Adrenal gland (tissue), 12 donors: ENCODE data around the gene EZH1. TPM values are rescaled to one million over a fixed set of nuclear protein-coding genes. Genes with fewer than 3 reads are reported as not detected.

Source experiments
- DNase-seq, 7 donors: peaks; one replicate each; pipeline ENCODE4 v3.0.0-alpha.2; 2019 to 2020
- H3K27ac ChIP-seq, 5 donors: fragments of 200-600 bp; sonication (generic) in 4 of 5; 1 replicate in 3 of 5; 2 replicates in 2 of 5; pipeline versions ENCODE4 v1.5.1 to v1.8.0; 2016 to 2020; ENCODE audit warnings: mild to moderate bottlenecking in 1 of 5
- H3K27me3 ChIP-seq: fragments of 200-600 bp; 2 replicates; pipeline ENCODE4 v1.8.0; 2021
- H3K36me3 ChIP-seq, 2 donors: fragments of 200-600 bp; replicated peaks in 1 of 2; 1 replicate in 1 of 2; 2 replicates in 1 of 2; pipeline versions ENCODE4 v1.5.1 to v1.8.0; 2018 to 2022
- H3K4me1 ChIP-seq, 2 donors: fragments of 200-600 bp; replicated peaks in 1 of 2; 1 replicate in 1 of 2; 2 replicates in 1 of 2; pipeline versions ENCODE4 v1.5.1 to v1.8.0; 2018 to 2021
- H3K4me3 ChIP-seq, 4 donors: fragments of 200-600 bp; sonication (generic) in 3 of 4; one replicate each; pipeline ENCODE4 v1.5.1; 2016 to 2018
- H3K9me3 ChIP-seq, 3 donors: fragments of 200-600 bp; sonication (generic) in 1 of 3; replicated peaks in 1 of 3; 1 replicate in 2 of 3; 2 replicates in 1 of 3; pipeline versions ENCODE4 v1.5.1 to v1.8.0; 2016 to 2021
- POLR2A ChIP-seq, 2 donors: fragments of 450-650 bp; IDR thresholded peaks; one replicate each; pipeline ENCODE4 v1.6.1; 2017; ENCODE audit warnings: antibody characterized with exemption in 2 of 2, mild to moderate bottlenecking in 2 of 2, moderate library complexity in 1 of 2
- WGBS, 4 donors: extraction: QIAGEN DNeasy Blood & Tissue Kit in 2 of 4; methylation state at CpG; one replicate each; pipeline versions ENCODE4 v1.1.5 to v1.1.7; 2013 to 2017; 5-methylcytosine and 5-hydroxymethylcytosine counted together
- intact Hi-C, 2 donors: fragments of 100-400 bp; cut with DNase I; formaldehyde crosslinking; loops; one replicate each; pipeline versions ENCODE4 v1.14.1 to v1.15.0; 2022 to 2023
- polyA plus RNA-seq, 3 donors: library from polyadenylated mRNA; stranded (reverse); fragments of 200-250 nt in 2 of 3; fragments of 350-450 nt in 1 of 3; fragmentation: Illumina TruSeq in 1 of 3; extraction: RNeasy Lipid Tissue Mini Kit (QIAGEN cat#74804) in 1 of 3; gene quantifications; one replicate each; pipeline ENCODE4 v1.2.3, GENCODE V29; 2013 to 2014
- total RNA-seq, 9 donors: library from RNA; depleted of rRNA in 4 of 9; stranded (reverse); fragments of >200 nt in 4 of 9; fragments of 120-200 nt in 1 of 9; fragmentation: NEBNext Ultra II Directional in 1 of 9; extraction: Animal tissue kit (Norgen Biotek cat#: 25700) in 1 of 9; gene quantifications; one replicate each; pipeline versions ENCODE4 v1.1.0 to v1.2.4, GENCODE V29; 2013 to 2023
- TF ChIP-seq, protein P1 (sequence below), 6 experiments: fragments of 450-650 bp in 4 of 6; fragments of 200-600 bp in 2 of 6; sonication (generic) in 1 of 6; IDR thresholded peaks; 1 replicate in 5 of 6; 2 replicates in 1 of 6; pipeline versions ENCODE4 v1.5.1 to v1.8.0; 2016 to 2021; ENCODE audit warnings: antibody characterized with exemption in 6 of 6, mild to moderate bottlenecking in 2 of 6, moderate library complexity in 1 of 6
- donor health status: healthy with polysubstance abuse.
- donor health status: Bipolar disorder and iron deficiency.
- donor health status: DM: yes; HTN: yes; CAD: no.
- donor health status: DM: no; HTN: no; CAD: no.
- donor health status: DM: no; HTN: no; CAD: no.
- donor health status: DM: yes; HTN: yes; CAD: no.

Gene EZH1
- total and polyA plus RNA-seq, 12 donors: 17.6 to 49.1 (median 29.5) TPM

DNA sequence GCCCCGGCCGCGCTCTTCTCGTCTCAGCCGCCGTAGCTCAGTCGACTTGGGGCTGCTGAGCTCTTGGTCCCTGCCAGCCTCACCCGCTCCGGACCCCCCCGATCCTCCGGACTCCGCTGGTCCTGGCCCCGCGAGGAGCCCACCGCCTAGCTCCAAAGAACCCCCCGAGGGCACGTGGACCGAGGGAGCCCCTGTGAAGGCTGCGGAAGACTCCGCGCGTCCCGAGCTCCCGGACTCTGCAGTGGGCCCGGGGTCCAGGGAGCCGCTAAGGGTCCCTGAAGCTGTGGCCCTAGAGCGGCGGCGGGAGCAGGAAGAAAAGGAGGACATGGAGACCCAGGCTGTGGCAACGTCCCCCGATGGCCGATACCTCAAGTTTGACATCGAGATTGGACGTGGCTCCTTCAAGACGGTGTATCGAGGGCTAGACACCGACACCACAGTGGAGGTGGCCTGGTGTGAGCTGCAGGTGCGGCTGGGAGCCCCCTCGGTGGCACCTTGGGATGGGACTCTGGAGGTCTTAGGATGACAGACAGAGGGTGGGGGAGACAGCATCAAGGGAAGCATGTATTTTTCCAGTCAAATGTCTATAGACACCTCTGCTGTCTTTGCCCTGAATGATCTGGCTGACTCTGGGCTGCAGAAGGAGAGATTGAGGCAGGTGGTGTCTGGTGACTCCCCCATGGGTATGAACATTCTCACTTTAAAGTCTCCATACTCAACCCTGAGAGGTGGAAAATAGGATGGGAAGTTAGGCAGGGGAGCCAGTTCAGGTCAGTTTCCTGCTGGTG, 36.2 kb upstream of the EZH1 start:
- TF ChIP-seq POLR2A (IDR thresholded peaks at IDR 0.05): no peak
- TF ChIP-seq, protein P1, sequence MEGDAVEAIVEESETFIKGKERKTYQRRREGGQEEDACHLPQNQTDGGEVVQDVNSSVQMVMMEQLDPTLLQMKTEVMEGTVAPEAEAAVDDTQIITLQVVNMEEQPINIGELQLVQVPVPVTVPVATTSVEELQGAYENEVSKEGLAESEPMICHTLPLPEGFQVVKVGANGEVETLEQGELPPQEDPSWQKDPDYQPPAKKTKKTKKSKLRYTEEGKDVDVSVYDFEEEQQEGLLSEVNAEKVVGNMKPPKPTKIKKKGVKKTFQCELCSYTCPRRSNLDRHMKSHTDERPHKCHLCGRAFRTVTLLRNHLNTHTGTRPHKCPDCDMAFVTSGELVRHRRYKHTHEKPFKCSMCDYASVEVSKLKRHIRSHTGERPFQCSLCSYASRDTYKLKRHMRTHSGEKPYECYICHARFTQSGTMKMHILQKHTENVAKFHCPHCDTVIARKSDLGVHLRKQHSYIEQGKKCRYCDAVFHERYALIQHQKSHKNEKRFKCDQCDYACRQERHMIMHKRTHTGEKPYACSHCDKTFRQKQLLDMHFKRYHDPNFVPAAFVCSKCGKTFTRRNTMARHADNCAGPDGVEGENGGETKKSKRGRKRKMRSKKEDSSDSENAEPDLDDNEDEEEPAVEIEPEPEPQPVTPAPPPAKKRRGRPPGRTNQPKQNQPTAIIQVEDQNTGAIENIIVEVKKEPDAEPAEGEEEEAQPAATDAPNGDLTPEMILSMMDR (IDR thresholded peaks at IDR 0.05): no peak
- intact Hi-C loops: no loop called here
- peaks cover 0 to 38% of the 10 kb centered on the region in 2 donors for H3K36me3 ChIP-seq
- H3K27me3 ChIP-seq: peaks cover 48% of the 10 kb centered on the region
- H3K27ac ChIP-seq: no peak overlapping the region
- H3K9me3 ChIP-seq: no peaks in the 10 kb centered on the region
- H3K4me1 ChIP-seq: peaks cover 0 to 16% of the 10 kb centered on the region in 2 donors
- peak overlapping the region in 1 of 4 donors; percentile 38 for H3K4me3 ChIP-seq
- no peak for DNase-seq
- 6 to 18% (median 7%) methylated on average over 18 to 39 of the region's 39 CpGs for WGBS, 4 donors

DNA sequence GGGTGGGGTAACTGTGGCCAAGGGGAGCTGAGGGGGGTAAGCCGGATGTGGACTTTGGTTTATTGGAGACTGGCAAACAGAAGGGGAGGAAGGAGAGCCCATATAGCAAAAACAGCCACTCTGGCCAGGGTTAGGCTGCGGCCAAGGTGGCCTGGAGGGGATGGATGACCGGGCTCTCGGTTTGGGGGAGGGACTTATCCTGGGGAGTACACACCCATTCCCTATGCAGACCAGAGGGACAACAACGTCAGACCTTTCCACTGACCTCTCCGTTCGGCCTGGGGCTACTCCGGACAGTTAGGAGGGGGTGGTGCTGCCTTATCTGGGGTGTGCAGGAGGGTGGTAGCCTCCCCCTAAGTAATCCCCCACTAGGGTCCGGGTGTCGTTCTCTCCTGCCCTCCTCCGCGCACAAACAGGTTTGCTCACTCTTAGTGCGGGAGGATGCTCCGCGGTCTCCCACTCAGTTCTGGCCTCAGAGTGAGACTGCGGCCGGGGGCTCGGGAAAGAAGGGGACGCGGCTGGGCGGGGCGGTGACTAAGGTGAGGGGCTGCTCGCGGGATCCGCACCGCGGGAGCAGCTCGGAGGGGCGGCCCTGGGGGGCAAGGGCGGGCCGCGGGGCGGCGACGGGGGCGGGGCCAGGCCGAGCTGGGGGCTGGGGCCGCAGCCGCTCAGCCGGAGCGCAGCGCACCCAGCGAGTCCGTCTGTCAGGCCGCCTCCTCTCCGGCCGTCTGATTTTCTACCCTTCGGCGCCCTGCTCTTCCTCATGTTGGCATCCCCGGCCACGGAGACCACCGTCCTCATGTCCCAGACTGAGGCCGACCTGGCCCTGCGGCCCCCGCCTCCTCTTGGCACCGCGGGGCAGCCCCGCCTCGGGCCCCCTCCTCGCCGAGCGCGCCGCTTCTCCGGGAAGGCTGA, 35.4 kb upstream of the EZH1 start, which contains the start of gene WNK4:
TSS of gene WNK4 (plus strand) at position 675 of the 915 bp plus-strand sequence. CDS start at position 764, 89 bp downstream.
- Histone ChIP-seq H3K9me3 (no peaks in the 10 kb centered on the region), H3K27ac (no peak within 1 kb of the TSS), H3K36me3 (peaks cover 0 to 46% of the 10 kb centered on the region in 2 donors), H3K4me1 (peaks cover 0 to 16% of the 10 kb centered on the region in 2 donors), H3K27me3 (peaks cover 39% of the 10 kb centered on the region), H3K4me3 (peak within 1 kb of the TSS in 1 of 4 donors; percentile 38)
- DNase-seq: no peak
- no peak for TF ChIP-seq POLR2A (IDR thresholded peaks at IDR 0.05)
- TF ChIP-seq, protein P1 (IDR thresholded peaks at IDR 0.05): no peak
- 9 to 55% (median 23%) methylated on average over 6 to 63 of the region's 65 CpGs for WGBS, 4 donors
- intact Hi-C loops: loop anchor here in 1 of 2 donors (10.0 kb wide), 1 partner anchor 885 kb away; no protein-coding TSS in a partner anchor

DNA sequence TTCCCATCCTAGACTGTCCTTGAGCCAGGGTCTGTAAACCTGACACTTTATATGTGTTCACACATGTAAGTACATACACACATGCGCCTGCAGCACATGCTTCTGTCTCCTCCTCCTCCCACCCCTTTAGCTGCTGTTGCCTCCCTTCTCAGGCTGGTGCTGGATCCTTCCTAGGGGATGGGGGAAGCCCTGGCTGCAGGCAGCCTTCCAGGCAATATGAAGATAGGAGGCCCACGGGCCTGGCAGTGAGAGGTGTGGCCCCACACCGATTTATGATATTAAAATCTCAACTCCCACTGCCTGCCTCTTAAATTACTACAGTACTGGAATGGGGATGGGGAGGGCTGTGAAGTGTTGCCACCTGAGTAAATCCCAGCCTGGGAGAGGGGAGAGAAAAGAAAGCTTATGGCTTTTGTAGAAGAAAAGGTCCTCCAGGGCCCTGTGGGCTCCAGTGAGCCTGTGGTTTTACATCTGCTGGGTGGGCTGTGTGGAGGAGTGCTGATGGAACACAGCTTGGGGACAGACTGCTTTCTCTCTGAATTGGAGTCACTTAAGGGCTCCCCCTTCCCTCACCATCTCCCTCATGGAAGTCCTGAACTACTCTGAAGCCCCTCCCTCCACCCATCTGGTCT, 34.6 kb upstream of the EZH1 start:
- WGBS, 4 donors: 71 to 85% (median 76%) methylated on average over 3 of the region's 3 CpGs
- Histone ChIP-seq H3K36me3 (peaks cover 0 to 47% of the 10 kb centered on the region in 2 donors), H3K9me3 (no peaks in the 10 kb centered on the region), H3K27ac (no peak overlapping the region), H3K4me1 (peaks cover 1 to 17% of the 10 kb centered on the region in 2 donors), H3K4me3 (no peak overlapping the region), H3K27me3 (peaks cover 36% of the 10 kb centered on the region)
- no peak for DNase-seq
- no peak for TF ChIP-seq POLR2A (IDR thresholded peaks at IDR 0.05)
- TF ChIP-seq, protein P1 (IDR thresholded peaks at IDR 0.05): no peak
- intact Hi-C loops: loop anchor here in 1 of 2 donors (10.0 kb wide), 1 partner anchor 885 kb away; no protein-coding TSS in a partner anchor
